ENCODE results near the gene KCP.

Gene KCP

GRCh38 chr7:128939075-128939860 lies 28.8 kb upstream of the KCP start:
- TF ChIP-seq NFRKB (IDR thresholded peaks at IDR 0.05) = no peak
- no peak for TF ChIP-seq BHLHE40 (IDR thresholded peaks at IDR 0.05; ENCODE audit: borderline replicate concordance)
- TF ChIP-seq LEF1 (IDR thresholded peaks at IDR 0.05; ENCODE audit: borderline replicate concordance) = no peak
- no peak for TF ChIP-seq L3MBTL2 (conservative IDR thresholded peaks at IDR 0.05)
- TF ChIP-seq ELF4 (IDR thresholded peaks at IDR 0.05) = no peak
- no peak for TF ChIP-seq FOXK2 (IDR thresholded peaks at IDR 0.05)
- TF ChIP-seq ZNF384 (IDR thresholded peaks at IDR 0.05) = no peak
- TF ChIP-seq FOXM1 (IDR thresholded peaks at IDR 0.05; ENCODE audit: borderline replicate concordance) = no peak
- TF ChIP-seq CTBP1 (IDR thresholded peaks at IDR 0.05; ENCODE audit: borderline replicate concordance) = no peak
- no peak for TF ChIP-seq SP1 (IDR thresholded peaks at IDR 0.05)
- TF ChIP-seq, protein P1, sequence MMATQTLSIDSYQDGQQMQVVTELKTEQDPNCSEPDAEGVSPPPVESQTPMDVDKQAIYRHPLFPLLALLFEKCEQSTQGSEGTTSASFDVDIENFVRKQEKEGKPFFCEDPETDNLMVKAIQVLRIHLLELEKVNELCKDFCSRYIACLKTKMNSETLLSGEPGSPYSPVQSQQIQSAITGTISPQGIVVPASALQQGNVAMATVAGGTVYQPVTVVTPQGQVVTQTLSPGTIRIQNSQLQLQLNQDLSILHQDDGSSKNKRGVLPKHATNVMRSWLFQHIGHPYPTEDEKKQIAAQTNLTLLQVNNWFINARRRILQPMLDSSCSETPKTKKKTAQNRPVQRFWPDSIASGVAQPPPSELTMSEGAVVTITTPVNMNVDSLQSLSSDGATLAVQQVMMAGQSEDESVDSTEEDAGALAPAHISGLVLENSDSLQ (IDR thresholded peaks at IDR 0.05) = no peak
- no peak for DNase-seq (ENCODE audit: extremely low spot score)
- POLR2A ChIA-PET = no interaction called here
- CTCF ChIA-PET = interaction anchor here (1.0 kb wide), 1 partner anchor 17 kb away, joined by 4 read pairs; no protein-coding TSS in a partner anchor

DNA sequence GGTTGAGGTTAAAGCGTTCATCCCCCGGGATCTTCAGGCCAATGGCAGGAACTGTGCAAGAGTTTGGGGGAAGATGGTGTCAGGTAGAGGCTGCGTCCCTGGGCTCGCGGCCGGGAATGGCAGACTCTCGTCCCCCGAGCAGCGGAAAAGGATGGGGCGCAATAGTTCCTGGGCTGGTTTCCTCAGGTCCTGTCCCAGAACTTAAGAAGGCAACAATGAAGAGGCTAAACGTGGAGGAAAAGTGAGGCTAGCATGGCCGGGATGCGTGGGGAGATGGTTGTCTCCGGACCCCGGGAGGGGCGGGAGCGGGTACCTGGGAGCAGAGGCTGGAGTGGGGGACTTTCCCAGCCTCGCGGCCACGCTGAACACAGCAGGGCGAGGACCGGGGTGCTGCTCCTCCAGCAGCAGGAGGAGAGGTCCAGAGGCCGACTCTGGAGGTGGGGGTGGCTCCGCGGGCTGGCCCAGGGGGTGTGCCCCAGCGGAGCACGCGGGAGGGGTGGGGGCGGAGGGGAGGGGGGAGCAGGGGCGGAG lies 28.1 kb upstream of the KCP start:
- no peak for DNase-seq (ENCODE audit: extremely low spot score)
- ChIA-PET POLR2A (no interaction called here), CTCF (no interaction called here)
- TF ChIP-seq HDGF (IDR thresholded peaks at IDR 0.05; ENCODE audit: borderline replicate concordance) (no peak), NFRKB (IDR thresholded peaks at IDR 0.05) (no peak), LEF1 (IDR thresholded peaks at IDR 0.05; ENCODE audit: borderline replicate concordance) (no peak), SP1 (IDR thresholded peaks at IDR 0.05) (no peak), ELF4 (IDR thresholded peaks at IDR 0.05) (no peak), FOXM1 (IDR thresholded peaks at IDR 0.05; ENCODE audit: borderline replicate concordance) (no peak)

DNA sequence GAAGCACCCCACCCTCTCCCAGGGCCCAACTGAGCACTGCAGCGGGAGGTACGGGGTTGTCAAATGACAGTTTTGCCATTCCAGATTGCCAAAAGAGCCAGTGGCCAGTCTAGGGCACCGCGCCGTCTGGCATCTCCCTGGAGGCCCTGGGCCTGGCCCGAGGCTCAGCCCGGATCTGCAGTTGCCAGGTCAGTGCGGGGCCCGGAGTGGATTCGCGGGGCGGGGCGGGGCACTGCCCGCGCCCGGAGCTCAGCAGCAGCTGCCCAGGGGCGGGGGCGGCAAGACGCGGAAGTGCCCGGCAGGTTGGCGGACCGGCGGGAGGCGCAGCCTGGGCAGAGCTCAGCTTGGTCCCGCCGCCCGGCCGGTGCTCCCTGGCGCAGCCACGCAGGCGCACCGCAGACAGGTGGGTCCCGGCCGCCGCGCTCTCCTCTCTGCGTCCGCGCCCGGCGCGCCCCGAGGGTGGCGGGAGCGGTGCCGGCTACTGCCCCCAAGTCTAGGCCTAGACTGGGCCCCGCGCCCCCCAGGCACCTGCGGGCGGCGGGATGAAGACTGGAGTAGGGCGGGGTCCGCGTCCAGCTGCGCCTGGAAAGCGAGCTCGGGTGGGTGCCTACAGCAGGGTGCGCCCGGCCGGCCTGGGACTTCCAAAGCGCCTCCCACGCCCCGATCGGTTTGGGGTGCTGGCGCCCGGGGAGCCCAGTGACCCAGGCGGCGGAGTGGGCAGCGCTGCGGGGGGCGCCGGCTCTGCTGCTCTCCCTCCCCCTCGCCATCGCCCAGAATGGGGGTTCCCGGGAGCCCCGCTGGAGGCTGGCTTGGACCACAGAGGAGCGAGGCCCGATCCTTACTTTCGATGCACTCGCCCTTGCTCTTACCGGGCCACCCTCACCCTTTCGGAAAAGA lies 27.4 kb upstream of the KCP start, which contains the start of gene IRF5:
Gene IRF5, plus strand, starts transcription at position 281 of the 897 bp plus-strand sequence. CDS start 4,155 bp downstream, outside the sequence.
- no peak for DNase-seq (ENCODE audit: extremely low spot score)
- TF ChIP-seq, protein P1 (IDR thresholded peaks at IDR 0.05) = no peak
- TF ChIP-seq ELF4 (IDR thresholded peaks at IDR 0.05) = no peak
- no peak for TF ChIP-seq ZNF384 (IDR thresholded peaks at IDR 0.05)
- no peak for TF ChIP-seq FOXK2 (IDR thresholded peaks at IDR 0.05)
- TF ChIP-seq ARNT (IDR thresholded peaks at IDR 0.05) = no peak
- TF ChIP-seq NFRKB (IDR thresholded peaks at IDR 0.05) = no peak
- no peak for TF ChIP-seq FOXA1 (IDR thresholded peaks at IDR 0.05)
- TF ChIP-seq HDGF (IDR thresholded peaks at IDR 0.05; ENCODE audit: borderline replicate concordance) = no peak
- no peak for TF ChIP-seq CTBP1 (IDR thresholded peaks at IDR 0.05; ENCODE audit: borderline replicate concordance)
- no peak for TF ChIP-seq SP1 (IDR thresholded peaks at IDR 0.05)
- no peak for TF ChIP-seq BHLHE40 (IDR thresholded peaks at IDR 0.05; ENCODE audit: borderline replicate concordance)
- TF ChIP-seq L3MBTL2 (conservative IDR thresholded peaks at IDR 0.05) = no peak
- TF ChIP-seq SUZ12 (IDR thresholded peaks at IDR 0.05) = no peak
- no peak for TF ChIP-seq FOXM1 (IDR thresholded peaks at IDR 0.05; ENCODE audit: borderline replicate concordance)
- CTCF ChIA-PET = no interaction called here
- POLR2A ChIA-PET = no interaction called here

DNA sequence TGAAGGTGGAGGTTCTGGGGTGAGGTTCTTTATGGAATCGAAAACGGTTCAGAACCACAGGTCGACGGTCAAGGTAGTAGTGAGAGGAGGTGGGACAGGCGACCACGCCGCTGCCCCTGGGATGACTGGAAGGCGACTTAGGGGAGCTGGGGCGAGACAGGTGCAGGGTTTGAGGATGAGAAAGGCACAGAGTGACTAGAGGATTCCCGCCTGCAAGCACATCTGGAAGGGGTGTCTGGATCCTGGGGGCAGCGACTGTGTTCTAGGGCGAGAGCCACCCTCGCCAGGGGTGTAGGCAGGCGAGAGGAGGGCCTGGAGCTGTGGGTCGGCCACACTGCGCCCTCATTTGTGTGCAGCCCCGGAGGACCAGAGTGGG lies 26.8 kb upstream of the KCP start:
- DNase-seq (ENCODE audit: extremely low spot score) = no peak
- POLR2A ChIA-PET = no interaction called here
- TF ChIP-seq FOXA1 (IDR thresholded peaks at IDR 0.05) (no peak), BHLHE40 (IDR thresholded peaks at IDR 0.05; ENCODE audit: borderline replicate concordance) (no peak), FOXM1 (IDR thresholded peaks at IDR 0.05; ENCODE audit: borderline replicate concordance) (no peak), L3MBTL2 (conservative IDR thresholded peaks at IDR 0.05) (no peak), LEF1 (IDR thresholded peaks at IDR 0.05; ENCODE audit: borderline replicate concordance) (no peak), ELF4 (IDR thresholded peaks at IDR 0.05) (no peak), NFRKB (IDR thresholded peaks at IDR 0.05) (no peak), SUZ12 (IDR thresholded peaks at IDR 0.05) (no peak), CTBP1 (IDR thresholded peaks at IDR 0.05; ENCODE audit: borderline replicate concordance) (no peak), TARDBP (IDR thresholded peaks at IDR 0.05) (no peak)
- TF ChIP-seq, protein P1 (IDR thresholded peaks at IDR 0.05) = no peak
- CTCF ChIA-PET = no interaction called here

DNA sequence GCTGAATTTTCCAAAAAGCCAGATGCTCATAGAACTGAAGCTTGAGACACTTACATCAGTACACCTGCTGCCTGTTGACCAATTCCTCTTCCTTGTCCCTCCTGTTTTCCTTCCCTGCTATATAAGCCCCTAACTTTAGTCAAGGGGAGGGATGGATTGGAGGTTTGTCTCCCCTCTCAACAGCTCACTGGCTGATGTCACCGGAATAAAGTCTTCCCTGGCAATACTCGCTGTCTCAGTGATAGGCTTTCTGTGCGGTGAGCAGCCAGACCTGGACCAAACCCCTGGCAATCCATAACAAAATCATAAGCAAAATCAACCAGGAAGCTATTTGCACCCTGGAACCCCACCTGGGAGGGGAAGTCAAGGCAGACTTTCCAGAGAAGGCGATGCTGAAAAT lies 26.3 kb upstream of the KCP start:
- TF ChIP-seq ARNT (IDR thresholded peaks at IDR 0.05) (no peak), NFRKB (IDR thresholded peaks at IDR 0.05) (no peak), CTBP1 (IDR thresholded peaks at IDR 0.05; ENCODE audit: borderline replicate concordance) (no peak), TARDBP (IDR thresholded peaks at IDR 0.05) (no peak), LEF1 (IDR thresholded peaks at IDR 0.05; ENCODE audit: borderline replicate concordance) (no peak), FOXM1 (IDR thresholded peaks at IDR 0.05; ENCODE audit: borderline replicate concordance) (no peak), SP1 (IDR thresholded peaks at IDR 0.05) (no peak), BHLHE40 (IDR thresholded peaks at IDR 0.05; ENCODE audit: borderline replicate concordance) (no peak), SUZ12 (IDR thresholded peaks at IDR 0.05) (no peak), FOXA1 (IDR thresholded peaks at IDR 0.05) (no peak), ELF4 (IDR thresholded peaks at IDR 0.05) (no peak), L3MBTL2 (conservative IDR thresholded peaks at IDR 0.05) (no peak), HDGF (IDR thresholded peaks at IDR 0.05; ENCODE audit: borderline replicate concordance) (no peak), ZNF384 (IDR thresholded peaks at IDR 0.05) (no peak), FOXK2 (IDR thresholded peaks at IDR 0.05) (no peak)
- TF ChIP-seq, protein P1 (IDR thresholded peaks at IDR 0.05) = no peak
- POLR2A ChIA-PET = no interaction called here
- no peak for DNase-seq (ENCODE audit: extremely low spot score)
- CTCF ChIA-PET = no interaction called here
